ENCODE measurements around the gene NSFL1C. TPM values are rescaled to one million over a fixed set of nuclear protein-coding genes. Genes with fewer than 3 reads are reported as not detected.

The NSFL1C gene
- total RNA-seq, 1 experiment from 2014 or later, result 119 TPM

DNA sequence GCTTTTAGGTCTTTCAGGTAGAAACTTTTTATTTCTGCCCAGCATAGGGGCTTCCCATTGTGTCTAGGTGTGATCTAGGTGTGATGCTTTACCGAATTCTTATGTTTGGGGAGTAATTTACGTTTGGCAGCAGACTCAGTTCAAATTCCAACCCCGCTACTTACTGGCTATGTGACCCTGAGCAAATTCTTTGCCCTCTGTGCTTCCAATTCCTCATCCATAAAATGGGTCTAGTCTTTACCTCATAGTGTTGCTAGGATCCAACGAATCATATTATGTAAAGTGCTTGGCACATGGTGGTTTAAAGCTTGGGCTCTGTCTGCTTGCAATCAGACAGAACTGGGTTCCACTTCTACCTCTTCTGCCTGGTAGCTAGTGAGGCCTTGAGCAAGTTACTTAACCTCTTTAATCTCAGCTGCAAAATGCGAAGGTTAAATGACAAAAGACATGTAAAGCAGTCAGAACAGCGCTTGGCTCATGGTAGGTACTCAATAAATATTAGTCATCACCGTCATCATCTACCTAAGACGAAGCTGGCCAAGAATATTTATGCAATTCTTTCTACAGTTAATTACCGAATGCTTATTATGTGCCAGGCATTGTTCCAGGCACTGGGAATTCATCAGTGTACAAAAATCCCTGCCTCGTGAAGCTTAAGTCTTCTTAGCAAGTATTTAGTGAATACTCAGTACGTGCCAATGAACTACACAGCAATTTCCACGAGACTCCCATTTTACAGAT, 1.0 kb downstream of the NSFL1C start:
- H3K9me3 Mint-ChIP-seq (ENCODE audit: unreplicated experiment), result no peaks in the 10 kb centered on the region
- no peaks in the 10 kb centered on the region for H3K9me3 ChIP-seq
- TF ChIP-seq, protein P1, sequence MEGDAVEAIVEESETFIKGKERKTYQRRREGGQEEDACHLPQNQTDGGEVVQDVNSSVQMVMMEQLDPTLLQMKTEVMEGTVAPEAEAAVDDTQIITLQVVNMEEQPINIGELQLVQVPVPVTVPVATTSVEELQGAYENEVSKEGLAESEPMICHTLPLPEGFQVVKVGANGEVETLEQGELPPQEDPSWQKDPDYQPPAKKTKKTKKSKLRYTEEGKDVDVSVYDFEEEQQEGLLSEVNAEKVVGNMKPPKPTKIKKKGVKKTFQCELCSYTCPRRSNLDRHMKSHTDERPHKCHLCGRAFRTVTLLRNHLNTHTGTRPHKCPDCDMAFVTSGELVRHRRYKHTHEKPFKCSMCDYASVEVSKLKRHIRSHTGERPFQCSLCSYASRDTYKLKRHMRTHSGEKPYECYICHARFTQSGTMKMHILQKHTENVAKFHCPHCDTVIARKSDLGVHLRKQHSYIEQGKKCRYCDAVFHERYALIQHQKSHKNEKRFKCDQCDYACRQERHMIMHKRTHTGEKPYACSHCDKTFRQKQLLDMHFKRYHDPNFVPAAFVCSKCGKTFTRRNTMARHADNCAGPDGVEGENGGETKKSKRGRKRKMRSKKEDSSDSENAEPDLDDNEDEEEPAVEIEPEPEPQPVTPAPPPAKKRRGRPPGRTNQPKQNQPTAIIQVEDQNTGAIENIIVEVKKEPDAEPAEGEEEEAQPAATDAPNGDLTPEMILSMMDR (IDR thresholded peaks at IDR 0.05; ENCODE audit: insufficient read depth in 1 of 2, low read depth in 1 of 2, low read length in 1 of 2, severe bottlenecking in 1 of 2, unreplicated experiment in 1 of 2), result no peak
- POLR2A ChIA-PET, result no interaction called here
- CTCF ChIA-PET, result interaction anchor here (0.7 to 1.7 kb wide), 3 partner anchors 38 to 712 kb away, joined by 3 to 12 read pairs (median 7); no protein-coding TSS in a partner anchor
- peak overlapping the region; percentile 64 for H3K27ac Mint-ChIP-seq (ENCODE audit: unreplicated experiment)
- peaks cover 30% of the 10 kb centered on the region for H3K4me1 Mint-ChIP-seq (ENCODE audit: low read depth, unreplicated experiment)
- H3K36me3 ChIP-seq (ENCODE audit: control insufficient read depth, insufficient read depth, low read length), result peaks cover 2% of the 10 kb centered on the region; the same call in 1 of the 2 replicates
- H3K4me3 ChIP-seq (ENCODE audit: low read depth, low read length), result peak overlapping the region; percentile 92
- TSS peak; percentile 35 for BruUV-seq (replicated peaks)
- peak overlapping the region; percentile 74 for H3K4me3 Mint-ChIP-seq (ENCODE audit: unreplicated experiment)
- H3K36me3 Mint-ChIP-seq (ENCODE audit: insufficient read depth, unreplicated experiment), result peaks cover 12% of the 10 kb centered on the region
- H3K27me3 ChIP-seq (replicated peaks; ENCODE audit: control insufficient read depth, insufficient read depth, low read length), result no peaks in the 10 kb centered on the region
- intact Hi-C loops (cut with micrococcal nuclease; ENCODE audit: unreplicated experiment), result no loop called here
- no peak for DNase-seq
- peaks cover 13% of the 10 kb centered on the region for H3K4me1 ChIP-seq
- no peaks in the 10 kb centered on the region for H3K27me3 Mint-ChIP-seq (ENCODE audit: insufficient read depth, unreplicated experiment)

DNA sequence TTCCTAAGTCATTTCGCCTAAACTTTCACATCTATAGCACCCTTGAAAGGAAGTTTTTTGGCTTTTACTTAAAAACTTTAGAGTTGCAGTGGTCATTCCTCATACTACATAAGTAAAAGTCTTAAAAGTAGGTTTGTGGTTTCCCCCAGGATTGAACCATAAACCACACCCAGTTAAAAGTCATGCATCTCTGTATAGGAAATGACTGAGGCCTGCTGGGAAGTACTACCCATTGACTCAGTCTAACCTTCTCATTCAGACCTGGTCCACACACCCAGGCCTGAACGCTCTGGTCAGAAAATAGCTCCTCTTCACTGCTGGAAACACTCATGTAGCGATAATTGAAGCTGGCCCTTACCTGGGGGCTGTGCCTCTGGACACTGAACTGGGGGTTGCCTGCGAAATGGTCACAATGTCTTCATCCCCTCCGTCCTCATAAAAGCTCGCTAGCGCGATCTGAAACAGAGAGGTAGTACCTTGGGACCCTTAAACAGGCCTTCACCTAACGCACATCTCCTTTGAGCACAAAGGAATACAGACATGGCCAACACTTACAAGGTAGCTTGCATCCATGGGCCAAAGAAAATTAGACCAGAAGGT, 2.6 kb downstream of the NSFL1C start:
- peaks cover 24% of the 10 kb centered on the region for H3K36me3 Mint-ChIP-seq (ENCODE audit: insufficient read depth, unreplicated experiment)
- TF ChIP-seq, protein P1 (IDR thresholded peaks at IDR 0.05; ENCODE audit: insufficient read depth in 1 of 2, low read depth in 1 of 2, low read length in 1 of 2, severe bottlenecking in 1 of 2, unreplicated experiment in 1 of 2), result no peak
- H3K4me1 ChIP-seq, result peaks cover 13% of the 10 kb centered on the region; the same call in 1 of the 2 replicates
- intact Hi-C loops (cut with micrococcal nuclease; ENCODE audit: unreplicated experiment), result no loop called here
- H3K9me3 ChIP-seq, result no peaks in the 10 kb centered on the region
- ChIA-PET CTCF (interaction anchor here (0.6 kb wide), 1 partner anchor 1366 kb away, joined by 3 read pairs; no protein-coding TSS in a partner anchor), POLR2A (no interaction called here)
- peaks cover 20% of the 10 kb centered on the region for H3K4me1 Mint-ChIP-seq (ENCODE audit: low read depth, unreplicated experiment)
- H3K27me3 ChIP-seq (replicated peaks; ENCODE audit: control insufficient read depth, insufficient read depth, low read length), result no peaks in the 10 kb centered on the region
- H3K36me3 ChIP-seq (ENCODE audit: control insufficient read depth, insufficient read depth, low read length), result peaks cover 2% of the 10 kb centered on the region; the same call in 1 of the 2 replicates
- no peaks in the 10 kb centered on the region for H3K27me3 Mint-ChIP-seq (ENCODE audit: insufficient read depth, unreplicated experiment)
- no peaks in the 10 kb centered on the region for H3K9me3 Mint-ChIP-seq (ENCODE audit: unreplicated experiment)
- H3K4me3 ChIP-seq (ENCODE audit: low read depth, low read length), result no peak overlapping the region
- no peak for DNase-seq
- H3K27ac Mint-ChIP-seq (ENCODE audit: unreplicated experiment), result no peak overlapping the region
- peak overlapping the region; percentile 74 for H3K4me3 Mint-ChIP-seq (ENCODE audit: unreplicated experiment)
- BruUV-seq (replicated peaks), result no TSS peak

DNA sequence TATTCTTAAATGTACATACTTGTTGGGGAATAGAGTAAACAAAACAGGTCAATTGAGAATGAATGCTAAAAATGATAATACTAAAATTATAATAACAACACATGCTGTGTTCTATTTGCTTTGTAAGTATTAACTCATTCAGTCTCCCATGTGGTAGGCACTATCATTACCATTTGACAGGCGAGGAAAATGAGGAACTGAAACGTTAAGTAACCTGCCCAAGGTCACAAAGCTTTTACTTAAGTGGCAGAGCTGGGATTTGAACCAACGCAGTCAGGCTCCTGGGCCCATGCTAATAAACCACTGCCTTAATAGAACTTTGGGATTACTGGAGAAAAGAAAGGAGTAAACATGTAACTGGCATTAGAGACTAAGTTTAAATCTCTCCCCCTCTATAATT, 3.8 kb downstream of the NSFL1C start:
- POLR2A ChIA-PET, result no interaction called here

More for the DNA sequence above, 3.8 kb downstream of the NSFL1C start:
- peaks cover 33% of the 10 kb centered on the region for H3K36me3 Mint-ChIP-seq (ENCODE audit: insufficient read depth, unreplicated experiment)
- peaks cover 2% of the 10 kb centered on the region; the same call in 1 of the 2 replicates for H3K36me3 ChIP-seq (ENCODE audit: control insufficient read depth, insufficient read depth, low read length)
- no peak overlapping the region for H3K4me3 ChIP-seq (ENCODE audit: low read depth, low read length)
- no peaks in the 10 kb centered on the region for H3K9me3 ChIP-seq
- H3K27me3 ChIP-seq (replicated peaks; ENCODE audit: control insufficient read depth, insufficient read depth, low read length), result no peaks in the 10 kb centered on the region
- H3K4me3 Mint-ChIP-seq (ENCODE audit: unreplicated experiment), result no peak overlapping the region
- H3K27ac Mint-ChIP-seq (ENCODE audit: unreplicated experiment), result no peak overlapping the region
- BruUV-seq (replicated peaks), result no TSS peak
- TF ChIP-seq, protein P1 (IDR thresholded peaks at IDR 0.05; ENCODE audit: insufficient read depth in 1 of 2, low read depth in 1 of 2, low read length in 1 of 2, severe bottlenecking in 1 of 2, unreplicated experiment in 1 of 2), result no peak
- no peaks in the 10 kb centered on the region for H3K27me3 Mint-ChIP-seq (ENCODE audit: insufficient read depth, unreplicated experiment)
- peaks cover 13% of the 10 kb centered on the region; the same call in 1 of the 2 replicates for H3K4me1 ChIP-seq
- CTCF ChIA-PET, result no interaction called here
- H3K4me1 Mint-ChIP-seq (ENCODE audit: low read depth, unreplicated experiment), result peaks cover 15% of the 10 kb centered on the region
- intact Hi-C loops (cut with micrococcal nuclease; ENCODE audit: unreplicated experiment), result no loop called here
- no peak for DNase-seq
- no peaks in the 10 kb centered on the region for H3K9me3 Mint-ChIP-seq (ENCODE audit: unreplicated experiment)
